Testis (tissue), 2 donors: ENCODE measurements around the gene SSR1.

ENCODE experiments used
- CTCF ChIP-seq, 3 experiments: fragments of 450-650 bp in 2 of 3; fragments of 200-600 bp in 1 of 3; sonication (generic) in 1 of 3; IDR thresholded peaks; one replicate each; pipeline ENCODE4 v1.5.1; 2016 to 2019; ENCODE audit warnings: antibody characterized with exemption in 3 of 3, mild to moderate bottlenecking in 2 of 3, moderate library complexity in 1 of 3
- POLR2A ChIP-seq: fragments of 450-650 bp; IDR thresholded peaks from one replicate; pipeline ENCODE4 v1.6.1; 2017; ENCODE audit warnings: antibody characterized with exemption, mild to moderate bottlenecking, moderate library complexity

GRCh38 chr6:7268816-7269555 is 44.0 kb downstream of the SSR1 start:
- TF ChIP-seq CTCF (IDR thresholded peaks at IDR 0.05) (no peak), POLR2A (no peak)
